Jurkat, Clone E6-1 (cell line): Measurements from ENCODE around the gene DEFB118. TPM values are rescaled to one million over a fixed set of nuclear protein-coding genes. Genes with fewer than 3 reads are reported as not detected.
"Not testable (repeated sequence)": the region's sequence is repeated elsewhere in the genome, so short reads cannot be mapped to it uniquely, and the experiment has no call there.

ENCODE experiments used
- DNase-seq: peaks from one replicate; pipeline ENCODE4 v3.0.0-alpha.2; 2011; ENCODE audit warnings: low read depth, low spot score
- H3K4me3 ChIP-seq: 2 replicates; pipeline ENCODE4 v1.5.1; 2011; ENCODE audit warnings: mild to moderate bottlenecking, low read length, control low read depth, moderate library complexity
- polyA plus RNA-seq: library from polyadenylated mRNA; unstranded; fragments of >200 nt; gene quantifications from one replicate; pipeline ENCODE4 v1.2.1, GENCODE V29; 2012; ENCODE audit warnings: missing spikeins; ENCODE audit not compliant: insufficient read length, insufficient read depth

DEFB118 gene, protein sequence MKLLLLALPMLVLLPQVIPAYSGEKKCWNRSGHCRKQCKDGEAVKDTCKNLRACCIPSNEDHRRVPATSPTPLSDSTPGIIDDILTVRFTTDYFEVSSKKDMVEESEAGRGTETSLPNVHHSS
- polyA plus RNA-seq, result not detected

DNA sequence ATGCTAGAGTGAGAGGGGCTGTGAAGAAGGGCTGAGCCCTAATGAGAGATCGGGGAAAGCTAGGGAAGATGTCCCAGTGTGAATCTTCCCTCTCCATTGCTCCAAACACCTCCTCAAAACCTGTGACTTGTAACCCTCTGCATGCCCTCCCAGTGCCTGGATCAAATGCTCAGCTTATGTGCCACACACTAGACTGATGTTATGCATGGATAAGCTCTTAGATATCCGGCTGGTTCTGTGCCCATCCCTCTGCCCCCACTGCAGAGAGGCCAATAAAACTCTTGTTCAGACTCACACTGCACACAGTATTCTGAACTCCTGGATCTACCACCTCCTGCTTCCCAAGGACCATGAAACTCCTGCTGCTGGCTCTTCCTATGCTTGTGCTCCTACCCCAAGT lies at the start of gene DEFB118:
DEFB118 (plus strand) TSS at position 301 of the 400 bp plus-strand sequence; CDS start at position 351, 50 bp downstream.
- no peak for DNase-seq
- no peak within 1 kb of the TSS for H3K4me3 ChIP-seq

DNA sequence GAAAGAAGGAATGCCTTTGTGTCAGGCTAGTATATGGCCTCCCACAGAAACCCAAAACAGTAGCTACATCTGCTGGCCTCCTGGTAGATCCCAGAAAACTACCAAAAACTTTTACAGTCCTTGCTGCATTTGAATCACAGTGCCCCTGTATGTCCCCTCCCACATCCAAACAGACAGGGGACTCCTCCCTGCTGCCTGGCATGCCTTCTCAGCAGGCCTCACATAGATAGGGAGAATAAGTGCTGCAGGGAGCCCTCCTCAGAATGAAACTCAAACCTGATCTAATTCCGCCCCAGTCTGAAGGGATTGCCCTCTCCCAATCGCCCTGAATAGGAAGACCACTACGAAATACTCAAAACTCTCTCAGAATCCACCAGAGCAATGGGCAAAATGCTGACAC lies 45.9 kb upstream of the DEFB118 start:
- H3K4me3 ChIP-seq, result no peak overlapping the region
- no peak for DNase-seq

DNA sequence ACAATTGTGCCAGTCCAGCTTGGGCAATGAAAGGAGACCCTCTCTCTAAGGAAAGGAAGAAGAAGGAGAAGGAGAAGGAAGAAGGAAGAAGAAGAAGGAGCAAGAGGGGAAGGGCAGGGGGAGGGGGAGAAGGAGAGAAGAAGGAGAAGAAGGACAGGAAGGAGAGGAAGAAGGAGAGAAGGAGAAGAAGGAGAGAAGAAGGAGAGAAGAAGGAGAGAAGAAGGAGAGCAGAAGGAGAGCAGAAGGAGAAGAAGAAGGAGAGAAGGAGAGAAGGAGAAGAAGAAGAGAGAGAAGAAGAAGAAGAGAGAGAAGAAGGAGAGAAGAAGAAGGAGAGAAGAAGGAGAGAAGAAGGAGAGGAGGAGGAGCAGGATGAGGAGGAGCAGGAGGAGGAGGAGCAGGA lies 37.5 kb upstream of the DEFB118 start:
- no peak for DNase-seq

DNA sequence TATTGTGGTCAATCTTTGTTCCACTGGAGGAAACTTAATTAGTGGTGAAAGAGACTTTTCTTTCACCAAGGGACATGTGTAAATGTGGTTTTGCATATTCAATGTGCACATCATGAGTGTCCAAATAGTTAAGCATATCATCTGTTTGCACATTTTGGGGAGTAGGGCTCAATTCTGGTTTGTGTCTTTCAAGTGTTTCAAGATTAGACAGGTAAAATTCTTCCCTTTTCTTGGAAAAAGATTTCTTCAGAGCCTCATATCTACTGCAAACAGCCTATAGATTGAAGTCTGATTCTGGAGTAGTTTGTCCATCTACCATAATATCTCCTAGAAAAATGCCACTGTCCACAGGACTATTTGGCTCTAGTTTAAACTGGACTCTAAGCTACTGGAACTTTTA lies 26.9 kb upstream of the DEFB118 start:
- DNase-seq, result no peak
- no peak overlapping the region for H3K4me3 ChIP-seq

More for the DNA sequence above, 37.5 kb upstream of the DEFB118 start:
- H3K4me3 ChIP-seq, result no peak overlapping the region

DNA sequence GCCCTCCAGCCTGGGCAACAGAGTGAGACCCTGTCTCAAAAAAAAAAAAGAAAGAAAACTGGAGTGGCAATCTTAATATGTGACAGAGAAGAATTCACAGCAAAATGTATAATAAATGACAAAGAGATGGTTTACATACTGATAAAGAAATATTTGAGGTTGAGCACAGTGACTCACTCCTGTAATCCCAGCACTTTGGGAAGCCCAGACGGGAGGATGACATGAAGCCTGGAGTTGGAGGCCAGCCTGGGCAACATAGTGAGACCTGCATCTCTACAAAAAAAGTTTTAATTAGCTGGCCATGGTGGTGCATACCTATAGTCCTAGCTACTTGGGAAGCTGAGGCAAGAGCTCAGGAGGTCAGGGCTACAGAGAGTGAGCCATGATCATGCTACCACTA lies 12.4 kb upstream of the DEFB118 start:
- no peak for DNase-seq

DNA sequence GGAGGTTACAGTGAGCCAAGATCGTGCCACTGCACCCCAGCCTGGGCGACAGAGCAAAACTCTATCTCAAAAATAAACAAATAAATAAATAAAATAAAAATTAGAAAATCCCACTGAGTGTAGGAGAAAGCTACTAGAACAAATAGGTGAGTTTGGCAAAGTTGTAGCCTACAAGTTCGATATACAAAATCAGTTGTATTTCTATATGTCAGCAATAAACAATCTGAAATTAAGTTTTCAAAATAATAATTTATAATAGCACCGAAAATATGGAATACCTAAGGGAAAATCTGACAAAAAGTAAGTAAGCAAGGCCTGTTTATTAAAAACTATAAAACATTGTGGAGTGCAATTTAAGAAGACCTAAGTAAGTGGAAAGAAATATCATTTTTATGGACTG lies 5.1 kb upstream of the DEFB118 start:
- no peak for DNase-seq
- no peak overlapping the region for H3K4me3 ChIP-seq

More for the DNA sequence above, 12.4 kb upstream of the DEFB118 start:
- no peak overlapping the region for H3K4me3 ChIP-seq

DNA sequence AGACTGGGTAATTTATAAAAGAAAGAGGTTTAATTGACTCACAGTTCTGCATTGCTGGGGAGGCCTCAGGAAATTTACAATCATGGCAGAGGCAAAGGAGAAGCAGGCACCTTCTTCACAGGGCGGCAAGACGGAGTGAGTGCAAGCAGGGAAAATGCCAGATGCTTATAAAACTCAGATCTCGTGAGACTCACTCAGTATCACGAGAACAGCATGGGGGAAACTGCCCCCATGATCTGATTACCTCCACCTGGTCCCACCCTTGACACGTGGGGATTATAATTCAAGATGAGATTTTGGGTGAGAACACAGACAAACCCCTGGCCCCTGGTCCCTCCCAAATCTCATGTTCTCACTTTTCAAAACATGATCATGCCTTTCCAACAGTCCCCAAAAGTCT lies 4.1 kb upstream of the DEFB118 start:
- not testable (repeated sequence) for DNase-seq, H3K4me3 ChIP-seq

DNA sequence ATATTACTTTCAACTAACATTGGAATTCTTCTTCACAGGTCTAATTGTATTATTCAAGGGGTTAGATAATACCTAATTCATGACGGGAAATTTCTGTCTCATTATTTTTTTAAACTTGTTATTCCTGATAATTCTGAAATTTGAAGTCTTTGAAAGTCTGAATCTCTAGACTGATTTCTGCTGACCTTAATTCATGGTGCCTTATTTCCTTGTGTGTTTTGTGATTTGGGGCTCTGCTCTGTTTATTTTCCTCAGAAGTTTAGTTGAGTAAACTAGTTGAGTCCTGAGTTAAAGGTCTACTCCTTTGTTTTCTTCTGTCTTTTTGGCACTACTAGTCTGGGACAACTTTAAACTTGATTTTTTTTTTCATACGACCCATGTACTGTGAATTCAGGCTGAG lies 5.9 kb downstream of the DEFB118 start:
- H3K4me3 ChIP-seq, result no peak overlapping the region
- DNase-seq, result no peak

DNA sequence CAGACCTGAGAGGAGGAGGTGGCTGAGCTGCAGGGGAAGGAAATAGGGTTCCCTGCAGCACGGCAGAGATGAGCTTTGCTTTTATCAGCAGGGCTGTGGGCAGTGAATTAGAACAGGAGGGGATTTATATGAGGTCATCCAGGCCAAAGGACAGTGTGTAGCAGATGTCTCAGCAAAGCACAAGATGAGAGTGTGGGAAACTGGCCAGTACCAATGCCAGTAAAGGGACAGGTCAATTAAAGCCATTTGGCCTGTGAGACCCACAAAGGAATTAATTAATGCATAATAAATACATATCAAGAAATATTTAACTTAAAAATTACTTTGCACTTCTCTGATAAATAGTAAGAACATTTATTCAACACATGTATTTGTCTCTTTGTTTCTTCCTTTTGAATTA lies 22.1 kb downstream of the DEFB118 start, which contains the start of gene DEFB119:
DEFB119 (minus strand) TSS at position 101 of the 400 bp plus-strand sequence. CDS start 107 bp downstream, outside the sequence.
- no peak within 1 kb of the TSS for H3K4me3 ChIP-seq
- DNase-seq, result no peak

DNA sequence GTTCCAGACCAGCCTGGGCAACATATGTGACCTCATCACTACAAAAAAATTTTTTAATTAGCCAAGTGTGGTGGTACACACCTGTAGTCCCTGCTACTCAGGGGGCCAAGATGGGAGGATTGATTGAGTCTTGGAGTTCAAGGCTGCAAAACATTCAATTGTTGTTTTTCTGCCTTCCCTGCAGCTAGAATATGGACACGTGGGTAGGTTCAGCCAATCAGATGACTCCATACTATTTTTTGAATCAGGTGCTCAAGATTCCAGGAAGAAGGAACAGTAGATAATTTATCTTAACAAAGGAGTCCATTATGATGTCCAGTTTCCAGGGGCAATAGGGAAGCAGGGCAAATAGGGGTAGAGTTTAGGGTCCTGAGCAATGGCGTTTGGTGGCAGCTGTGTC lies 24.4 kb downstream of the DEFB118 start:
- H3K4me3 ChIP-seq, result no peak overlapping the region
- no peak for DNase-seq

DNA sequence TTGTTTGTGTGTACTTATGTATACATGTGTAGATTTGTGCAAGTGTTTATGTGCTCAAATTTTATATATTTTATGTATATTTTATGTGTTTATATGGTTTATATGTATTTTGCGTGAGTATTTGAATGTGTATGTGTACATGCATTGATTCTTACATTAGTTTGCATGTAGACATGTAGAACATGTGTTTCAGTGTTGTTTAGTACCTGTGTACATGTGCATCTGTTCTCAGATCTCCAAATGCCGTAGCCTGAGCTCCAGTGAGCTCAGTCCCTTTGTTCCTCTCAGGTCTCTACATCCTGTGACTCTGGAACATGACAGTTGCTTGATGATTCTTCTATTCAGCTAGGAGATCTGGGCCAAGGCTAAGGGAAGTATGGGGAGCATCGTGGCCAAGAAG lies 26.5 kb downstream of the DEFB118 start:
- no peak for DNase-seq
- no peak overlapping the region for H3K4me3 ChIP-seq

DNA sequence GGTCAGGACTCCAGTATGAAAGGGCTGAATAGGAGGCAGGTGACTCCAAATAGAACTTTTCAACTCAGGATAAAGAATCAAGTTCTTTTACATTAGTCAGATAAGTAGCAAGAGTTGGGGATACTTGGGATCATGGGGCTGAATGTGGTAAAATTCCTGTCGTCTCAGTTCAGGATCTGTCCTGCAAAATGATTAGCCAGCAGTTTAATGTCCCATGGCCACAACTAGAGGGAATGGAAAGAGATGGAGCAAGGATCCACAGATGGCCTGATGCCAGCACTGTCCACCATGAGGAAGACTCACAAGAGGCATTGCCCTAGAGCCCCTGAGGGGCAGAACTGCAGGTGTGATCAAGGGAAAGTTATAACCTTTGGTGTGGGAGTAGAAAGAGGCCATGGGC lies 35.5 kb downstream of the DEFB118 start:
- no peak for DNase-seq
- no peak overlapping the region for H3K4me3 ChIP-seq

DNA sequence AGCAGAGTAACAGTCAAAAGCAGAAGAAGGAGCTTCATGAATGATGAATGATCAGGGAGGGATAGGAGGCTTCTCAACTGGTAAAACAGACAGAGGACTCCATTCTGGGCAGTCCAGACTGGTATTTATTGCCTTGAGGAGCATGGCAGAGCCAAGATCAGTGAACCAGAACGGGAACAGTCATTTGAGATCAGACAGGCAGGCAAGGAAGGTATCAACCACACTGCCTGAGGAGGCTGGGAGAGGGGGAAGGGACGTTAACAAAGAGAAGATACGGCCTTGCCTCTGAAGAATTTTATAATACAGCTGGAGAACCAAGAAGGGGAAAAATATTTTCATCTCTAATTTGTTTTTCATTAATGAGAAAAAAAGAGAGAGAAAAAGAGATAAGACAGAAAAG lies 37.7 kb downstream of the DEFB118 start, which contains the start of gene DEFB121:
DEFB121 (minus strand) TSS at position 101 of the 400 bp plus-strand sequence; CDS start at position 38, 63 bp downstream.
- DNase-seq, result no peak

DNA sequence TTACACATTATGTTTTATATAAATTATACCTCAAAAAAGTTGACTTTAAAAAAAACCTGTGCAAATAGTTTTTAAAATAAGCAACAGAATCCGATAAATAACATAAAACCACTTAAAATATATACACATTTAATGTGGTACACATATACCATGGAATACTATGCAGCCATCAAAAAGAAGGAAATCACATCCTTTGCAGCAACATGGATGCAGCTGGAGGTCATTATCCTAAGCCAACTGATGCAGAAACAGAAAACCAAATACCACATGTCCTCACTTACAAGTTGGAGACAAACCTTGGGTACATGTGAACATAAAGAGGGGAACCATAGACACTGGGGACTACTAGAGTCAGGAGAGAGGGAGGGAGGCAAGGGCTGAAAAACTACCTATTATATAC lies 41.6 kb downstream of the DEFB118 start:
- no peak for DNase-seq
- no peak overlapping the region for H3K4me3 ChIP-seq

More for the DNA sequence above, 37.7 kb downstream of the DEFB118 start, which contains the start of gene DEFB121:
- H3K4me3 ChIP-seq, result no peak within 1 kb of the TSS

DNA sequence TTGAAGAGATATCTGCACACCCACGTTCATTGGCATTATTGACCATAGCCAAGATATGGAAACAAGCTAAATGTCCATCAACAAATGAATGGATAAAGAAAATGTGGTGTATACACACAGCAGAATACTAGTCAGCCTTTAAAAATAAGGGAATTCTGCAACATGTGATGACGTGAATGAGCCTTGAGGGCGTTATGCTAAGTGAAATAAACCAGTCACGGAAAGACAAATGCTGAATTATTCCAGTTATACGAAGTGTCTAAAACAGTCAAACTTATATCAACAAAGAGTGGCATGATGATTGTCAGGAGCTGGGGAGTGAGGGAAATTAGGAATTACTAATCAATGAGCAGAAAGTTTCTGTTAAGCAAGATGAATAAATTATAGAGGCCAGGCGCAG lies 46.0 kb downstream of the DEFB118 start:
- no peak for DNase-seq
- H3K4me3 ChIP-seq, result no peak overlapping the region

DNA sequence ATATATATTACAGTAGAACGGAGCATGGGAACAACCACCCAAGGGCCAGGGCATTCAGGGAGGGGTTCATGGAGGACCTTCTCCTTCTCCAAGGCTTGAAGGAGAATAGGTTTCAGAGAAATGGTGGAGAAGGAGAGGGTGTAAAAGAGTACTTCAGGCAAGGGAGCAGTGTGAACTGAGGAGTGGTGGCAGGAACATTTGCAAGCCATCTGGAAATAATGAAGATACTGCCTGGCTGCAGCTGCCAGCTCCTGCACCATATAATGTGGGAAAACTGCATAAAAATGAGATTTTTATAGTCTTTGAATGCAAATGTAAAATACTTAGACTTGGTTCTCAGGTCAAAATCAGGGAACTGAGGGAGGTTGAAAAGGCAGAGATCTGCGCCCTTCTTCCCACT lies 47.3 kb downstream of the DEFB118 start:
- no peak for DNase-seq
- no peak overlapping the region for H3K4me3 ChIP-seq

DNA sequence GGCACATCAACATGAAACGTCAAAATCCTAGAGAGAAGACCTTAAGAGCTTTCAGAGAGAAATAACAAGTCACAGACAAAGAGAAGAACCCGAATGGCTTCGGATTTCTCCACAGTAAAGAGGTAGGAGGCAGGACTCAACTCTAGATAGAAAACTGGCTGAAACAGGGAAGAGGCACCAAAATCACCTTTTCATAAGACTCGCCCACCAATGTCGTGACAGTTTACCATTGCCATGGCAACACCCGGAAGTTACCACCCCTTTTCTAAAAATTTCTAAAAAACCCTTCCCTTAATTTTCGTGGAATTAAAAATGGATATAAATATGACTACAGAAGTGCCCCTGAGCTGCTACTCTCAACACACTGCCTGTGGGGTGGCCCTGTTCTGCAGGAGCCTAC lies 49.9 kb downstream of the DEFB118 start:
- DNase-seq, result no peak
- no peak overlapping the region for H3K4me3 ChIP-seq
